Upper lobe of left lung (tissue), 6 donors: ENCODE data around the gene SULT1A1. TPM values are rescaled to one million over a fixed set of nuclear protein-coding genes. Genes with fewer than 3 reads are reported as not detected.

Experiments
- ATAC-seq, 2 donors: fragments of 200-7000 bp; cut with Tn5 transposase; one replicate each; pipeline ENCODE4 v1.9.1; 2022; ENCODE audit warnings: mild to moderate bottlenecking in 2 of 2, moderate library complexity in 2 of 2; ENCODE audit not compliant: low FRiP score in 2 of 2
- DNase-seq, 2 donors: peaks; one replicate each; pipeline ENCODE4 v3.0.0-alpha.2; 2019 to 2020
- H3K27ac ChIP-seq, 4 donors: fragments of 200-600 bp; sonication (generic); one replicate each; pipeline ENCODE4 v1.5.1; 2016 to 2019
- H3K27me3 ChIP-seq, 4 donors: fragments of 200-600 bp; sonication (generic); one replicate each; pipeline ENCODE4 v1.5.1; 2017 to 2019
- H3K36me3 ChIP-seq, 4 donors: fragments of 200-600 bp; sonication (generic); one replicate each; pipeline ENCODE4 v1.5.1; 2016 to 2019
- H3K4me1 ChIP-seq, 4 donors: fragments of 200-600 bp; sonication (generic); one replicate each; pipeline ENCODE4 v1.5.1; 2018 to 2019
- H3K4me3 ChIP-seq, 4 donors: fragments of 200-600 bp; sonication (generic); one replicate each; pipeline ENCODE4 v1.5.1; 2017 to 2019; ENCODE audit warnings: mild to moderate bottlenecking in 2 of 4, moderate library complexity in 1 of 4
- H3K9me3 ChIP-seq, 4 donors: fragments of 200-600 bp; sonication (generic); one replicate each; pipeline ENCODE4 v1.5.1; 2018 to 2019
- POLR2A ChIP-seq, 4 donors: fragments of 450-650 bp; IDR thresholded peaks; one replicate each; pipeline ENCODE4 v1.5.1; 2016 to 2017; ENCODE audit warnings: antibody characterized with exemption in 4 of 4, mild to moderate bottlenecking in 2 of 4
- WGBS, 2 donors: methylation state at CpG; one replicate each; pipeline ENCODE4 v1.1.5; 2017 to 2018; 5-methylcytosine and 5-hydroxymethylcytosine counted together
- total RNA-seq, 6 donors: library from RNA; depleted of rRNA in 4 of 6; stranded (reverse); fragments of >200 nt in 4 of 6; gene quantifications; one replicate each; pipeline versions ENCODE4 v1.1.0 to v1.2.1, GENCODE V29; 2016 to 2021
- donor health status: DM: no; HTN: no; CAD: no; lungs with moderate emphysema.
- donor health status: DM: no; HTN: yes; CAD: no; lungs with severe emphysema.

The SULT1A1 gene
- total RNA-seq, 6 donors from 2014 or later: 46.0 to 180 (median 124) TPM

GRCh38 chr16:28555561-28555960 is 54.3 kb downstream of the SULT1A1 start:
- WGBS, 2 donors: 54 to 78% methylated on average over 2 of the region's 2 CpGs
- Histone ChIP-seq H3K4me1 (peaks cover 12 to 22% (median 17%) of the 10 kb centered on the region in 4 donors), H3K9me3 (no peaks in the 10 kb centered on the region), H3K27ac (no peak overlapping the region), H3K27me3 (no peaks in the 10 kb centered on the region), H3K4me3 (no peak overlapping the region), H3K36me3 (peaks cover 0 to 31% (median 14%) of the 10 kb centered on the region in 4 donors)
- TF ChIP-seq POLR2A (IDR thresholded peaks at IDR 0.05): no peak
- no peak for DNase-seq
- no peak for ATAC-seq

Other genes starting within 250 kb of the SULT1A1 start
- 1 to 10 TPM in 2 of 6 donors, not detected in 4; 1.6 to 3.3 TPM for gene NPIPB6, start 246.5 kb downstream of the SULT1A1 start, total RNA-seq
- gene EIF3CL, start 206.2 kb downstream of the SULT1A1 start, total RNA-seq: 100 to 1,000 TPM in 4 of 6 donors, 10 to 100 TPM in 2; 44.6 to 235 (median 112) TPM
- under 1 TPM in 2 of 6 donors, not detected in 4; 0.17 to 0.20 TPM for gene NPIPB7, start 137.7 kb downstream of the SULT1A1 start, total RNA-seq
- gene CLN3, start 118.0 kb downstream of the SULT1A1 start, total RNA-seq: 10 to 100 TPM; 39.5 to 96.4 (median 56.2) TPM
- gene APOBR, start 115.4 kb downstream of the SULT1A1 start, total RNA-seq: 10 to 100 TPM; 17.0 to 45.0 (median 33.4) TPM
- gene IL27, start 103.2 kb downstream of the SULT1A1 start, total RNA-seq: 1 to 10 TPM in 1 of 6 donors, under 1 TPM in 1, not detected in 4; 0.89 to 1.4 TPM
- gene NUPR1, start 71.1 kb downstream of the SULT1A1 start, total RNA-seq: 100 to 1,000 TPM in 4 of 6 donors, 10 to 100 TPM in 2; 34.1 to 294 (median 119) TPM
- gene SGF29, start 56.1 kb downstream of the SULT1A1 start, total RNA-seq: 10 to 100 TPM; 24.8 to 67.1 (median 37.3) TPM
- 10 to 100 TPM in 5 of 6 donors, 1 to 10 TPM in 1; 5.7 to 40.8 (median 17.5) TPM for gene SULT1A2, start 13.0 kb downstream of the SULT1A1 start, total RNA-seq
- 1 to 10 TPM in 1 of 6 donors, under 1 TPM in 1, not detected in 4; 0.67 to 2.3 TPM for gene NPIPB8, start 28.0 kb upstream of the SULT1A1 start, total RNA-seq
- 100 to 1,000 TPM; 218 to 799 (median 446) TPM for gene EIF3C, start 101.4 kb upstream of the SULT1A1 start, total RNA-seq
- 10 to 100 TPM in 2 of 6 donors, 1 to 10 TPM in 3, not detected in 1; 1.1 to 15.7 (median 4.7) TPM for gene NPIPB9, start 141.7 kb upstream of the SULT1A1 start, total RNA-seq
- 100 to 1,000 TPM in 4 of 6 donors, 10 to 100 TPM in 2; 90.9 to 291 (median 128) TPM for gene ATXN2L, start 213.0 kb upstream of the SULT1A1 start, total RNA-seq
- 100 to 1,000 TPM in 4 of 6 donors, 10 to 100 TPM in 2; 87.7 to 143 (median 118) TPM for gene TUFM, start 236.3 kb upstream of the SULT1A1 start, total RNA-seq